ENCODE data around the gene OR2T6. TPM values are rescaled to one million over a fixed set of nuclear protein-coding genes. Genes with fewer than 3 reads are reported as not detected.

Gene OR2T6
- total and polyA plus RNA-seq, 12 donors, result not detected

GRCh38 chr1:248361121-248361715 is 14.3 kb upstream of the OR2T6 start, which contains the start of gene OR2T4:
Gene OR2T4 (plus strand): TSS chr1:248361665. CDS start chr1:248361665, 0 bp downstream.
- no peaks in the 10 kb centered on the region for H3K36me3 ChIP-seq (replicated peaks in 1 of 2)
- no peaks in the 10 kb centered on the region for H3K4me1 ChIP-seq (replicated peaks in 1 of 2)
- no peak within 1 kb of the TSS for H3K4me3 ChIP-seq
- H3K9me3 ChIP-seq (replicated peaks in 1 of 3), result no peaks in the 10 kb centered on the region
- DNase-seq, result no peak
- WGBS, 4 donors, result 18 to 44% (median 43%) methylated on average over 2 to 3 of the region's 3 CpGs
- no peak for TF ChIP-seq POLR2A (IDR thresholded peaks at IDR 0.05)
- no peak for TF ChIP-seq CTCF (IDR thresholded peaks at IDR 0.05)
- intact Hi-C loops (cut with DNase I), result no loop called here
- no peaks in the 10 kb centered on the region for H3K27me3 ChIP-seq
- no peak within 1 kb of the TSS for H3K27ac ChIP-seq

GRCh38 chr1:248366609-248367008 is 8.9 kb upstream of the OR2T6 start:
- Histone ChIP-seq H3K9me3 (replicated peaks in 1 of 3) (no peaks in the 10 kb centered on the region), H3K4me3 (no peak overlapping the region), H3K36me3 (replicated peaks in 1 of 2) (no peaks in the 10 kb centered on the region), H3K4me1 (replicated peaks in 1 of 2) (no peaks in the 10 kb centered on the region), H3K27ac (no peak overlapping the region), H3K27me3 (no peaks in the 10 kb centered on the region)
- intact Hi-C loops (cut with DNase I), result no loop called here
- no peak for TF ChIP-seq POLR2A (IDR thresholded peaks at IDR 0.05)
- no peak for TF ChIP-seq CTCF (IDR thresholded peaks at IDR 0.05)
- DNase-seq, result no peak

GRCh38 chr1:248372394-248372793 is 3.2 kb upstream of the OR2T6 start:
- TF ChIP-seq CTCF (IDR thresholded peaks at IDR 0.05) (no peak), POLR2A (IDR thresholded peaks at IDR 0.05) (no peak)
- intact Hi-C loops (cut with DNase I), result no loop called here
- Histone ChIP-seq H3K4me3 (no peak overlapping the region), H3K36me3 (replicated peaks in 1 of 2) (no peaks in the 10 kb centered on the region), H3K9me3 (replicated peaks in 1 of 3) (no peaks in the 10 kb centered on the region), H3K27ac (no peak overlapping the region), H3K4me1 (replicated peaks in 1 of 2) (no peaks in the 10 kb centered on the region), H3K27me3 (no peaks in the 10 kb centered on the region)
- DNase-seq, result no peak
- WGBS, 4 donors, result 57 to 72% (median 60%) methylated on average over 5 of the region's 5 CpGs

- Histone ChIP-seq H3K27ac (no peak overlapping the region), H3K9me3 (replicated peaks in 1 of 3) (no peaks in the 10 kb centered on the region), H3K4me3 (no peak overlapping the region), H3K4me1 (replicated peaks in 1 of 2) (no peaks in the 10 kb centered on the region), H3K36me3 (replicated peaks in 1 of 2) (no peaks in the 10 kb centered on the region), H3K27me3 (no peaks in the 10 kb centered on the region)
- TF ChIP-seq CTCF (IDR thresholded peaks at IDR 0.05) (no peak), POLR2A (IDR thresholded peaks at IDR 0.05) (no peak)
- WGBS, 4 donors, result 59 to 72% (median 64%) methylated on average over 4 of the region's 4 CpGs
- no peak for DNase-seq
- intact Hi-C loops (cut with DNase I), result no loop called here
Measured at GRCh38 chr1:248373761-248374160, 1.8 kb upstream of the OR2T6 start.

All from adrenal gland (tissue), 12 donors.